Epithelial cell of proximal tubule (primary cell): ENCODE results near the gene UBAC2. TPM values are rescaled to one million over a fixed set of nuclear protein-coding genes. Genes with fewer than 3 reads are reported as not detected.
"Not testable (repeated sequence)": the region's sequence is repeated elsewhere in the genome, so short reads cannot be mapped to it uniquely, and the experiment has no call there.

Experiments used
- DNase-seq: peaks from one replicate; pipeline ENCODE4 v3.0.0-alpha.2; 2011; ENCODE audit warnings: low read depth
- H3K4me3 ChIP-seq: 2 replicates; pipeline ENCODE4 v1.5.1; 2011; ENCODE audit warnings: low read depth, mild to moderate bottlenecking, low read length
- CTCF ChIP-seq: conservative IDR thresholded peaks from 2 replicates; pipeline ENCODE4 v1.5.1; 2012; ENCODE audit warnings: low read depth, mild to moderate bottlenecking, low read length
- total RNA-seq: library from RNA; depleted of rRNA; stranded (reverse); fragments of >200 nt; gene quantifications from 2 replicates; pipeline ENCODE4 v1.2.3, GENCODE V29; 2015

The UBAC2 gene
- total RNA-seq, 1 donor from 2014 or later: 63.9 TPM

GRCh38 chr13:99386911-99387788, 186.5 kb downstream of the UBAC2 start:
- DNase-seq: no peak
- H3K4me3 ChIP-seq: no peak overlapping the region
- TF ChIP-seq CTCF: peak; percentile 93

GRCh38 chr13:99388334-99388923, 187.8 kb downstream of the UBAC2 start:
- no peak for TF ChIP-seq CTCF
- DNase-seq: no peak
- no peak overlapping the region for H3K4me3 ChIP-seq

- not testable (repeated sequence) for DNase-seq, H3K4me3 ChIP-seq
Measured at GRCh38 chr13:99389094-99389493, 188.4 kb downstream of the UBAC2 start.

- H3K4me3 ChIP-seq: no peak overlapping the region
- TF ChIP-seq CTCF: no peak
Measured at GRCh38 chr13:99389520-99390304, 189.1 kb downstream of the UBAC2 start.

GRCh38 chr13:99390601-99391000, 189.9 kb downstream of the UBAC2 start:
- no peak for DNase-seq
- H3K4me3 ChIP-seq: no peak overlapping the region
- TF ChIP-seq CTCF: no peak

More at GRCh38 chr13:99389520-99390304, 189.1 kb downstream of the UBAC2 start:
- DNase-seq: no peak

DNA sequence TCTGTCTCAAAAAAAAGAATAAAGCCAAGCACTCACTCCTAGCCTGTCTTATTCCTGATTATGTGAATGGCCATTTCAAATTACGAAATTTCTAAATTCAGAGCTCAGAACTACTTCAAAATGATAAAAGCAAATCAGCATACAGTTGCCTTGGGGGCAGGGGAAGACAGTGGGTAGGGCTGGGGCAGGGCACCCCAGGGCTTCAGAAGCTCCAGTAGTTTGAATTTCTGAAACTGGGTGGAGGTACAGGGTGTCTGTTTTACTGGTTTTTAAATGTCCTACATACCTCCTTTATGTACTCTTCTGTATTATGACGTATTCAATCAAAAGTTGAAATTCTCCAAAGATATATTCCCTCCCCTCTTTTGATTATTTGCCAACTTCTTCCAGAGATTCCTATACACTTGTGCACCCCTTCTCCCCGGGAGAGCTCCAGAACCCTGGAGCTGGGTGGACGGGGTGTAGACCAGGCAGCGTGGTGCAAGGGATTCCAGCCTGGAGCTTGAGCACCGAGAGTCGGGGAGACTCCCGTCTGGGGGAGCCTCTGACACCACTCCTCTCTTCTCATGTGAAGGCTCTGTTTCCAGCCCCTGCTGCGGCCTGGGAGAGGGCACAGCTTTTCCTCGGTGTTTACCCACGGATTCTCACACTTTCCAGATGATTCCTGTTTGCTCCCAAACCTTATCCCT, 191.3 kb downstream of the UBAC2 start:
- TF ChIP-seq CTCF: no peak
- DNase-seq: no peak
- H3K4me3 ChIP-seq: no peak overlapping the region
